Measurements from ENCODE around the gene MBNL1. TPM values are rescaled to one million over a fixed set of nuclear protein-coding genes. Genes with fewer than 3 reads are reported as not detected.

MBNL1 gene
- total RNA-seq, 1 experiment from 2014 or later, result 140 TPM

DNA sequence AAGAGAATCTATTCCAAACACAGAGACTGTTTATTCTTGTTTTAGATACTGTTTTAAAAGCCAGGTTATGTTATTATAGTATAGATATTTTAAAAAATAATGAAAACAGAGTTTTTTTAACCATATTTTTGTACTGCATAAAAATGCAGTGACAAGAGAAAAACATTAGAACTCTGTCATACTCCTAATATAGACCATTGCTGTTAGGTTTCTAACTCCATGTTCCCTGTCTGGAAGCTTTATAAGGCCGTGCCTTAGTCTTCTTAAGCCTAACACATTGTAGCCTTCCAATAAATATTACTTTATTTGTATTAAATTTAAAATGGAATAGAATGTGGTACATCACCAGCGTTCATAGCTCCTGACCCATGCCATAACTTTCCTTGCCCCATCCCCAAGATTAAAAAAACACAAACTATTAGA, 53.2 kb downstream of the MBNL1 start:
- TF ChIP-seq TCF7L2 (IDR thresholded peaks at IDR 0.05; ENCODE audit: low read depth, low read length), result no peak
- TF ChIP-seq POLR2AphosphoS5 (IDR thresholded peaks at IDR 0.05; ENCODE audit: low read depth, low read length), result no peak
- no peak for TF ChIP-seq SIN3A (IDR thresholded peaks at IDR 0.05; ENCODE audit: borderline replicate concordance, insufficient read depth, low read depth, low read length)
- TF ChIP-seq, protein P1, sequence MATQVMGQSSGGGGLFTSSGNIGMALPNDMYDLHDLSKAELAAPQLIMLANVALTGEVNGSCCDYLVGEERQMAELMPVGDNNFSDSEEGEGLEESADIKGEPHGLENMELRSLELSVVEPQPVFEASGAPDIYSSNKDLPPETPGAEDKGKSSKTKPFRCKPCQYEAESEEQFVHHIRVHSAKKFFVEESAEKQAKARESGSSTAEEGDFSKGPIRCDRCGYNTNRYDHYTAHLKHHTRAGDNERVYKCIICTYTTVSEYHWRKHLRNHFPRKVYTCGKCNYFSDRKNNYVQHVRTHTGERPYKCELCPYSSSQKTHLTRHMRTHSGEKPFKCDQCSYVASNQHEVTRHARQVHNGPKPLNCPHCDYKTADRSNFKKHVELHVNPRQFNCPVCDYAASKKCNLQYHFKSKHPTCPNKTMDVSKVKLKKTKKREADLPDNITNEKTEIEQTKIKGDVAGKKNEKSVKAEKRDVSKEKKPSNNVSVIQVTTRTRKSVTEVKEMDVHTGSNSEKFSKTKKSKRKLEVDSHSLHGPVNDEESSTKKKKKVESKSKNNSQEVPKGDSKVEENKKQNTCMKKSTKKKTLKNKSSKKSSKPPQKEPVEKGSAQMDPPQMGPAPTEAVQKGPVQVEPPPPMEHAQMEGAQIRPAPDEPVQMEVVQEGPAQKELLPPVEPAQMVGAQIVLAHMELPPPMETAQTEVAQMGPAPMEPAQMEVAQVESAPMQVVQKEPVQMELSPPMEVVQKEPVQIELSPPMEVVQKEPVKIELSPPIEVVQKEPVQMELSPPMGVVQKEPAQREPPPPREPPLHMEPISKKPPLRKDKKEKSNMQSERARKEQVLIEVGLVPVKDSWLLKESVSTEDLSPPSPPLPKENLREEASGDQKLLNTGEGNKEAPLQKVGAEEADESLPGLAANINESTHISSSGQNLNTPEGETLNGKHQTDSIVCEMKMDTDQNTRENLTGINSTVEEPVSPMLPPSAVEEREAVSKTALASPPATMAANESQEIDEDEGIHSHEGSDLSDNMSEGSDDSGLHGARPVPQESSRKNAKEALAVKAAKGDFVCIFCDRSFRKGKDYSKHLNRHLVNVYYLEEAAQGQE (IDR thresholded peaks at IDR 0.05; ENCODE audit: insufficient read depth in 1 of 2, low read depth in 2 of 2, low read length in 1 of 2), result no peak
- TF ChIP-seq, protein P2, sequence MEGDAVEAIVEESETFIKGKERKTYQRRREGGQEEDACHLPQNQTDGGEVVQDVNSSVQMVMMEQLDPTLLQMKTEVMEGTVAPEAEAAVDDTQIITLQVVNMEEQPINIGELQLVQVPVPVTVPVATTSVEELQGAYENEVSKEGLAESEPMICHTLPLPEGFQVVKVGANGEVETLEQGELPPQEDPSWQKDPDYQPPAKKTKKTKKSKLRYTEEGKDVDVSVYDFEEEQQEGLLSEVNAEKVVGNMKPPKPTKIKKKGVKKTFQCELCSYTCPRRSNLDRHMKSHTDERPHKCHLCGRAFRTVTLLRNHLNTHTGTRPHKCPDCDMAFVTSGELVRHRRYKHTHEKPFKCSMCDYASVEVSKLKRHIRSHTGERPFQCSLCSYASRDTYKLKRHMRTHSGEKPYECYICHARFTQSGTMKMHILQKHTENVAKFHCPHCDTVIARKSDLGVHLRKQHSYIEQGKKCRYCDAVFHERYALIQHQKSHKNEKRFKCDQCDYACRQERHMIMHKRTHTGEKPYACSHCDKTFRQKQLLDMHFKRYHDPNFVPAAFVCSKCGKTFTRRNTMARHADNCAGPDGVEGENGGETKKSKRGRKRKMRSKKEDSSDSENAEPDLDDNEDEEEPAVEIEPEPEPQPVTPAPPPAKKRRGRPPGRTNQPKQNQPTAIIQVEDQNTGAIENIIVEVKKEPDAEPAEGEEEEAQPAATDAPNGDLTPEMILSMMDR (IDR thresholded peaks at IDR 0.05), result no peak
- POLR2A ChIA-PET, result no interaction called here
- CTCF ChIA-PET, result no interaction called here
- DNase-seq (ENCODE audit: low read depth, low spot score) (no peak), ATAC-seq (no peak)
- intact Hi-C loops (cut with micrococcal nuclease; ENCODE audit: unreplicated experiment), result no loop called here
- no peaks in the 10 kb centered on the region for H3K27me3 ChIP-seq (ENCODE audit: control insufficient read depth, insufficient read depth, low read length)
- H3K4me1 ChIP-seq (ENCODE audit: control insufficient read depth, insufficient read depth, low read length), result peaks cover 28% of the 10 kb centered on the region; the same call in 1 of the 2 replicates
- no peaks in the 10 kb centered on the region for H3K9me3 ChIP-seq (ENCODE audit: control insufficient read depth, insufficient read depth, low read depth, low read length)
- no peaks in the 10 kb centered on the region for H3K36me3 ChIP-seq (ENCODE audit: control insufficient read depth, insufficient read depth, low read length)
- in situ Hi-C loops (cut with HindIII; ENCODE audit: low pct_unique_long_range_greater_than_20kb, low sequenced_read_pairs), result no loop called here
- H3K4me3 ChIP-seq (ENCODE audit: low read depth in 2 of 2, low read length in 2 of 2), result no peak overlapping the region
- no TSS peak for BruUV-seq (replicated peaks)
- H3K27ac ChIP-seq (ENCODE audit: low read length), result no peak overlapping the region

DNA sequence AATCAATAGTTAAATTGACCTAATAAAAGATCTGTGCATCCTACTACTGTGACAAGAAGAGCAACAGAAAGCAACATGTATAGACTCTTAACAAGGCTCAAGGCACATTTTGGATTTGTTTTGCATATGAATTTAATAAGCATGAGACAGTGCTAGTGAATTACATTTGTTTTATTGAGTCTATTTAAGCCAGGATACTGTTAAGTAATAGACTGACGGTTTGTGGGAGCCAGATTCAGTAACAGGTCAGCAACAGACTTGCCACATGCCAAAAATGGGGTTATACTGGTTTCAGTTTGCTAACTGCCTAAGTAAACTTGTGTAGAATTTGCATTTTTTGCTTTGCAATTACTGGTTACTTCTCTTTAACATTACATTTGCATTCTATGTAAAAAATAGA, 54.0 kb downstream of the MBNL1 start:
- H3K27ac ChIP-seq (ENCODE audit: low read length), result no peak overlapping the region
- TF ChIP-seq POLR2AphosphoS5 (IDR thresholded peaks at IDR 0.05; ENCODE audit: low read depth, low read length) (no peak), SIN3A (IDR thresholded peaks at IDR 0.05; ENCODE audit: borderline replicate concordance, insufficient read depth, low read depth, low read length) (no peak), TCF7L2 (IDR thresholded peaks at IDR 0.05; ENCODE audit: low read depth, low read length) (no peak)
- TF ChIP-seq, protein P1 (IDR thresholded peaks at IDR 0.05; ENCODE audit: insufficient read depth in 1 of 2, low read depth in 2 of 2, low read length in 1 of 2), result no peak
- TF ChIP-seq, protein P2 (IDR thresholded peaks at IDR 0.05), result no peak
- peaks cover 28% of the 10 kb centered on the region; the same call in 1 of the 2 replicates for H3K4me1 ChIP-seq (ENCODE audit: control insufficient read depth, insufficient read depth, low read length)
- no peak for DNase-seq (ENCODE audit: low read depth, low spot score)
- in situ Hi-C loops (cut with HindIII; ENCODE audit: low pct_unique_long_range_greater_than_20kb, low sequenced_read_pairs), result no loop called here
- intact Hi-C loops (cut with micrococcal nuclease; ENCODE audit: unreplicated experiment), result no loop called here
- no peaks in the 10 kb centered on the region for H3K36me3 ChIP-seq (ENCODE audit: control insufficient read depth, insufficient read depth, low read length)
- no peaks in the 10 kb centered on the region for H3K27me3 ChIP-seq (ENCODE audit: control insufficient read depth, insufficient read depth, low read length)
- ChIA-PET CTCF (no interaction called here), POLR2A (no interaction called here)
- no peaks in the 10 kb centered on the region for H3K9me3 ChIP-seq (ENCODE audit: control insufficient read depth, insufficient read depth, low read depth, low read length)
- no peak for ATAC-seq
- BruUV-seq (replicated peaks), result no TSS peak
- no peak overlapping the region for H3K4me3 ChIP-seq (ENCODE audit: low read depth in 2 of 2, low read length in 2 of 2)

All from Panc1 (cell line).